Measurements from ENCODE around the gene ANXA8.
"Not testable (repeated sequence)": the region's sequence is repeated elsewhere in the genome, so short reads cannot be mapped to it uniquely, and the experiment has no call there.

GRCh38 chr10:47465216-47465917 is 18.5 kb downstream of the ANXA8 start:
- TF ChIP-seq POLR2AphosphoS5 (IDR thresholded peaks at IDR 0.05; ENCODE audit: low read depth, low read length); CTCF (IDR thresholded peaks at IDR 0.05); REST (IDR thresholded peaks at IDR 0.05; ENCODE audit: insufficient read depth in 1 of 2, low read depth in 2 of 2, low read length in 1 of 2); SIN3A (IDR thresholded peaks at IDR 0.05; ENCODE audit: borderline replicate concordance, insufficient read depth, low read depth, low read length); TCF7L2 (IDR thresholded peaks at IDR 0.05; ENCODE audit: low read depth, low read length): not testable (repeated sequence)

Data from Panc1 (cell line).